GM10266 (cell line): ENCODE results near the gene TSPAN17.

ENCODE experiments used
- DNase-seq: peaks from one replicate; pipeline ENCODE4 v3.0.0; 2012; ENCODE audit errors: extremely low spot score
- TF ChIP-seq, protein P1 (sequence below): IDR thresholded peaks from 2 replicates; pipeline ENCODE4 v1.5.1; 2012; ENCODE audit warnings: mild to moderate bottlenecking, low read depth; ENCODE audit not compliant: control insufficient read depth, insufficient read depth; ENCODE audit errors: missing control alignments

Gene TSPAN17

DNA sequence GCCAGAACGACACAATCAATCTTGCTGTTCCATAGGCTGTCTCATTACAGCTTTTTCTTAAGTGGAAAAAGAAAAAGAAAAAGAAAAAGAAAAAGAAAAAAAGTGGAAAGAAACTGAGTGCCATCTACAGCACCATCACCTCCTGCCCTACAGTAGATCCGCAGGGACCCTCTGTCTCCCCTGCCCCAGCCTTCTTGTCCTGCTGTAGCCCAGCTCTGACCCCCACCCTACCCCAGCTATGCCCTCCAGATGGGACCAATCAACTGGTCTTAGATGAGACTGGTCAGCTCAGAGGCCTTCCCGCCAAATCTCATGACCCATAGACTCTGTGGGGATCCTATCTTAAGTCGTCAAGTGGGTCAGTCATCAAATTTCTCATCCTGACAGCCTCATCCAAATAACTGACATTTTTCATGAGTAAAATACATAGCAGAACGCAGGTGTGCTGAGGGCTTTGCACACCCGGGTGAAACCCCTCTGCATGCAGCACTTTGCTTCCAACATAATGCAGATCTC, 34.8 kb downstream of the TSPAN17 start:
- no peak for DNase-seq
- TF ChIP-seq, protein P1, sequence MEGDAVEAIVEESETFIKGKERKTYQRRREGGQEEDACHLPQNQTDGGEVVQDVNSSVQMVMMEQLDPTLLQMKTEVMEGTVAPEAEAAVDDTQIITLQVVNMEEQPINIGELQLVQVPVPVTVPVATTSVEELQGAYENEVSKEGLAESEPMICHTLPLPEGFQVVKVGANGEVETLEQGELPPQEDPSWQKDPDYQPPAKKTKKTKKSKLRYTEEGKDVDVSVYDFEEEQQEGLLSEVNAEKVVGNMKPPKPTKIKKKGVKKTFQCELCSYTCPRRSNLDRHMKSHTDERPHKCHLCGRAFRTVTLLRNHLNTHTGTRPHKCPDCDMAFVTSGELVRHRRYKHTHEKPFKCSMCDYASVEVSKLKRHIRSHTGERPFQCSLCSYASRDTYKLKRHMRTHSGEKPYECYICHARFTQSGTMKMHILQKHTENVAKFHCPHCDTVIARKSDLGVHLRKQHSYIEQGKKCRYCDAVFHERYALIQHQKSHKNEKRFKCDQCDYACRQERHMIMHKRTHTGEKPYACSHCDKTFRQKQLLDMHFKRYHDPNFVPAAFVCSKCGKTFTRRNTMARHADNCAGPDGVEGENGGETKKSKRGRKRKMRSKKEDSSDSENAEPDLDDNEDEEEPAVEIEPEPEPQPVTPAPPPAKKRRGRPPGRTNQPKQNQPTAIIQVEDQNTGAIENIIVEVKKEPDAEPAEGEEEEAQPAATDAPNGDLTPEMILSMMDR: no peak

DNA sequence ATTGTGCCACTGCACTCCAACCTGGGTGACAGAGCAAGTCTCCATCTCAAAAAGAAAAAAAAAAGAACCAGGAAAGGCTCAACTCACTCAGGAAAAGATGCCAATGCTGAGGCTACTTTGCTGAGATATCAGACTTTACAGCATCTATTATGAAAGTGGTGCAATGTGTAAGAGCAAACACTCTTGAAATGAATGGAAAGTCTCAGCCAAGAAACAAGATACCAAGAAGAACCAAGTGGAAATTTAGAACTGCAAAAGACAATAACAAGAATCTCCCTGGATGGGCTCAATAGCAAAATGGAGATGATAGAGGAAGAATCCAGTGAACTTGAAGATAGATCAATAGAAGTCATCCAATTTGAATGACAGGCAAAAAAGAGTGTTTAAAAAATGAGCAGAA, 37.7 kb downstream of the TSPAN17 start:
- TF ChIP-seq, protein P1: no peak
- DNase-seq: no peak

DNA sequence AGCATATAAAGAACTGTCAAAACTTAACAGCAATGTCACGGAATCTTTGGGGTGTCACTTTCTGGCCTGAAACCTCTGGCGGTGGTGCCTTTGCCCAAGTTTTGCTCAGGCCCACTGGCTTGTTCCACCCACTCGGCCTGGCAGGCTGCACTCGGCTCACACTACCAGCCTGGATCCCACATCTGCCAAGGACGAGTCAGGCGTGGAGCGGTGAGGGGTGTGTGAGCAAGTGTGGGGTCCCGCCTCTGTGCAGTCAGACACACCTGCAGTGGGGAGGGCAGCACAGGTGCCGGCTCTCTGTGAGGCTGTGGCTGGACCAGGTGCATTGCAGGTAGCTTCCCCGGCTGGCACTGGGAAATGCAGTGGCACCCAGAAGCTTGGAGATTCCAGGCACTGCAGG, 40.0 kb downstream of the TSPAN17 start:
- TF ChIP-seq, protein P1: no peak
- no peak for DNase-seq

DNA sequence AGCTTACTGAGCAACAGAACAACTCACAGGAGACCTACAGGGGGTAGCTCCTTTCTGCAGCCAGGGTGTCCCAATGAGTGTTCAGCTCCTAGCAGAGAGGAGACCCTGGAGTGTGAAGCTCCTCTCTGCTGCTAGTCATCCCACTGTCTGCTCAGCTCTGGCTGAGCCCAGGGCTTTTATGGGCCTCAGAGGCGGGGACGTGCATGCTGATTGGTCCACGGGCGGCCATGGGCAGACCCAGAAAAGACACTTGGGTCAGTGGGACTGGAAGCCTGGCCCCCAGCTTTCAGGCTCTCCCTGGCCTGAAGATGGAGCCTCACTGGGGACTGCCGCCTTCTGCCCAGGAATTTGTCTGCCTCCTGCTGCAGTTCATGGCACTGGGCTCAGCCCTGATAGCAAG, 40.6 kb downstream of the TSPAN17 start:
- DNase-seq: no peak
- TF ChIP-seq, protein P1: no peak

DNA sequence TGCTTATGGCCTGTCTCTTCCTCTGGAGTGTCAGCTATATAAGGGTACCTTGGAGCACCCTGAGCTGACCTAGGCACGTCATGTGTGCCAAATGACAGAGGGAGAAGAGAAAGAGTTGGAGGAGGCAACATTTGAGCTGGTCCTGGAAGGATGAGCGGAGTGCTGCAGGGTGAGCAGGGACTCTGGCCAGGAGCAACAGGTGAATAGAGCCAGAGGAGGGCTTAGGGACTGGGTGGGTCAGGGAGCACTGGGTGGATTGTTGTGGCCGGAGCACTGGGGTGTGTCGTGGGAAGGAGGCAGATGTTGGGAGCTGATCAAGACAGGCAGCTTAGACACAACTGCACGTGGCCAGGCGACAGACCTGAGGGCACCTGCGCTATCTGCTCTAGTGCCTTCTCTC, 43.6 kb downstream of the TSPAN17 start:
- DNase-seq: no peak
- TF ChIP-seq, protein P1: no peak

DNA sequence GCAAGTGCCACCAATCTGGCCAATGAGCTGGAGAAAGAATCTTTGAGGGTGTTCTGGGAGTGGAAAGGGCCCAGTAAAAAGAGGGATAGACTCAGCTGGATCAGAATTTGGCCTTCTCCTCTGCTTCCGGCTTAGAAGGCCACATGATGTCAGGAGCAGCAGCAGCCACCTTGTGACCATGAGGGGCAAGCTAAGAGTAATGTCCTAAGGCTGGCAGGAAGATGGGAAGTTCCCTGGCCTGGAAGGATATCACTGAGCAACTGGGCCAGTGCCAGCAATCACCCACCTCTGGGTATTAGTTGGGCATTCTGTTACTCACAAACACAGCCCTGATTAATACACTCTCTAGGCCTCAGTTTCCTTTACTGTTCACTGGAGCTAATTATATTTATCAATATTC, 44.2 kb downstream of the TSPAN17 start:
- no peak for DNase-seq
- TF ChIP-seq, protein P1: no peak

DNA sequence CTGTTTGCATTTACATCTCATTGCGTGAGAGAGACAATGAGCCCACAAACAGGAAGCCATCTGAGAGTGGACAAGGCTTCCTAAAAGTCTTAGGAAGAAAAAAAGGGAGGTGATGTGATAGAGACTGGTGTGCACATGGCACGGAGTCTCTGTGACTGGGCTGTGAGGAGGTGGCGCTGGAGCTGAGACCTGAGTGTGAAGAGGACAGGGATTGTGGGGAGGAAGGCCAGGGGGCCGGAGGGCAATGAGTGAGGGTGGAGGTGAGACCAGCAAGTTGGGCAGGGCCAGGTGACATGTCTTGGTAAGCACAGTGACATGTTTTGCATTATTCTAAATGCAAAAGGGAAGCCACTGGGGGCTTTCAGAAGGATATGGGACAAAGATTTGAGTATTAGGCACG, 45.0 kb downstream of the TSPAN17 start:
- TF ChIP-seq, protein P1: no peak
- DNase-seq: no peak
